Germinal center (tissue), 1 donor: ENCODE results near the gene NELFB.

Experiments
- DNase-seq: peaks from one replicate; pipeline ENCODE4 v3.0.0; 2012; ENCODE audit warnings: mixed read lengths, low spot score

Gene NELFB

GRCh38 chr9:137303151-137303892 lies 48.2 kb downstream of the NELFB start:
- DNase-seq: no peak

GRCh38 chr9:137303893-137304382 lies 48.8 kb downstream of the NELFB start:
- no peak for DNase-seq

GRCh38 chr9:137304383-137305059 lies 49.4 kb downstream of the NELFB start:
- no peak for DNase-seq

GRCh38 chr9:137305060-137305797 lies 50.1 kb downstream of the NELFB start:
- DNase-seq: no peak

GRCh38 chr9:137305798-137306065 lies 50.6 kb downstream of the NELFB start:
- DNase-seq: no peak

- no peak for DNase-seq
Observed at GRCh38 chr9:137306066-137306849, 51.1 kb downstream of the NELFB start.

GRCh38 chr9:137306850-137307254 lies 51.7 kb downstream of the NELFB start:
- no peak for DNase-seq

- no peak for DNase-seq
Observed at GRCh38 chr9:137307255-137308056, 52.3 kb downstream of the NELFB start.

GRCh38 chr9:137308057-137308619 lies 53.0 kb downstream of the NELFB start:
- no peak for DNase-seq

- DNase-seq: no peak
Observed at GRCh38 chr9:137309368-137310188, 54.5 kb downstream of the NELFB start.

GRCh38 chr9:137310189-137311052 lies 55.3 kb downstream of the NELFB start:
- DNase-seq: no peak

- DNase-seq: no peak
Observed at GRCh38 chr9:137311171-137311985, 56.3 kb downstream of the NELFB start.

- no peak for DNase-seq
Observed at GRCh38 chr9:137311986-137312851, 57.1 kb downstream of the NELFB start.

GRCh38 chr9:137312852-137313325 lies 57.8 kb downstream of the NELFB start:
- no peak for DNase-seq

- no peak for DNase-seq
Observed at GRCh38 chr9:137313326-137313936, 58.3 kb downstream of the NELFB start.

- DNase-seq: no peak
Observed at GRCh38 chr9:137313956-137314560, 58.9 kb downstream of the NELFB start.
